ENCODE measurements around the gene BLTP3B.

- TF ChIP-seq TAF1 (IDR thresholded peaks at IDR 0.05; ENCODE audit: borderline replicate concordance, low read depth, low read length) (no peak), POLR2A (IDR thresholded peaks at IDR 0.05; ENCODE audit: low read depth, low read length) (no peak)
Observed at GRCh38 chr12:100168562-100168961, 25.9 kb upstream of the BLTP3B start.

Measured in GM12892 (cell line).